Tibial artery (tissue), 4 donors: ENCODE results near the gene ITSN1.
"Not testable (repeated sequence)": the region's sequence is repeated elsewhere in the genome, so short reads cannot be mapped to it uniquely, and the experiment has no call there.

Experiments
- DNase-seq, 2 donors: peaks; one replicate each; pipeline ENCODE4 v3.0.0-alpha.2; 2019
- H3K27ac ChIP-seq, 2 donors: fragments of 200-600 bp; sonication (generic) in 1 of 2; 1 replicate in 1 of 2; 2 replicates in 1 of 2; pipeline ENCODE4 v1.5.1; 2018 to 2019; ENCODE audit warnings: mild to moderate bottlenecking in 1 of 2
- H3K27me3 ChIP-seq, 2 donors: fragments of 200-600 bp; sonication (generic) in 1 of 2; one replicate each; pipeline versions ENCODE4 v1.5.1 to v1.6.0; 2016 to 2019
- H3K36me3 ChIP-seq, 3 donors: fragments of 200-600 bp; sonication (generic) in 2 of 3; one replicate each; pipeline ENCODE4 v1.5.1; 2016 to 2019; ENCODE audit warnings: mild to moderate bottlenecking in 2 of 3
- H3K4me1 ChIP-seq, 4 donors: fragments of 200-600 bp; sonication (generic) in 2 of 4; 1 replicate in 3 of 4; 2 replicates in 1 of 4; pipeline ENCODE4 v1.5.1; 2016 to 2019
- H3K4me3 ChIP-seq, 2 donors: fragments of 200-600 bp; sonication (generic) in 1 of 2; 1 replicate in 1 of 2; 2 replicates in 1 of 2; pipeline ENCODE4 v1.5.1; 2018 to 2019; ENCODE audit warnings: mild to moderate bottlenecking in 2 of 2
- H3K9me3 ChIP-seq, 3 donors: fragments of 200-600 bp; sonication (generic) in 1 of 3; one replicate each; pipeline ENCODE4 v1.5.1; 2016 to 2019
- intact Hi-C: fragments of 100-400 bp; cut with DNase I; formaldehyde crosslinking; loops from one replicate; pipeline ENCODE4 v1.15.0; 2023; ENCODE audit warnings: low total_unique reads
- TF ChIP-seq, protein P1 (sequence below), 2 experiments: fragments of 200-600 bp in 1 of 2; fragments of 450-650 bp in 1 of 2; IDR thresholded peaks; one replicate each; pipeline ENCODE4 v1.5.1; 2017 to 2019; ENCODE audit warnings: antibody characterized with exemption in 2 of 2, mild to moderate bottlenecking in 1 of 2, moderate library complexity in 1 of 2

ITSN1 gene

GRCh38 chr21:33721081-33721480 is 78.8 kb downstream of the ITSN1 start:
- Histone ChIP-seq H3K9me3 (no peaks in the 10 kb centered on the region), H3K4me3 (no peak overlapping the region), H3K36me3 (peaks cover 23 to 42% (median 29%) of the 10 kb centered on the region in 3 donors), H3K27ac (no peak overlapping the region), H3K27me3 (no peaks in the 10 kb centered on the region), H3K4me1 (peaks cover 0 to 4% (median 0%) of the 10 kb centered on the region in 4 donors)
- intact Hi-C loops, result no loop called here
- TF ChIP-seq, protein P1, sequence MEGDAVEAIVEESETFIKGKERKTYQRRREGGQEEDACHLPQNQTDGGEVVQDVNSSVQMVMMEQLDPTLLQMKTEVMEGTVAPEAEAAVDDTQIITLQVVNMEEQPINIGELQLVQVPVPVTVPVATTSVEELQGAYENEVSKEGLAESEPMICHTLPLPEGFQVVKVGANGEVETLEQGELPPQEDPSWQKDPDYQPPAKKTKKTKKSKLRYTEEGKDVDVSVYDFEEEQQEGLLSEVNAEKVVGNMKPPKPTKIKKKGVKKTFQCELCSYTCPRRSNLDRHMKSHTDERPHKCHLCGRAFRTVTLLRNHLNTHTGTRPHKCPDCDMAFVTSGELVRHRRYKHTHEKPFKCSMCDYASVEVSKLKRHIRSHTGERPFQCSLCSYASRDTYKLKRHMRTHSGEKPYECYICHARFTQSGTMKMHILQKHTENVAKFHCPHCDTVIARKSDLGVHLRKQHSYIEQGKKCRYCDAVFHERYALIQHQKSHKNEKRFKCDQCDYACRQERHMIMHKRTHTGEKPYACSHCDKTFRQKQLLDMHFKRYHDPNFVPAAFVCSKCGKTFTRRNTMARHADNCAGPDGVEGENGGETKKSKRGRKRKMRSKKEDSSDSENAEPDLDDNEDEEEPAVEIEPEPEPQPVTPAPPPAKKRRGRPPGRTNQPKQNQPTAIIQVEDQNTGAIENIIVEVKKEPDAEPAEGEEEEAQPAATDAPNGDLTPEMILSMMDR (IDR thresholded peaks at IDR 0.05), result no peak
- DNase-seq, result no peak

DNA sequence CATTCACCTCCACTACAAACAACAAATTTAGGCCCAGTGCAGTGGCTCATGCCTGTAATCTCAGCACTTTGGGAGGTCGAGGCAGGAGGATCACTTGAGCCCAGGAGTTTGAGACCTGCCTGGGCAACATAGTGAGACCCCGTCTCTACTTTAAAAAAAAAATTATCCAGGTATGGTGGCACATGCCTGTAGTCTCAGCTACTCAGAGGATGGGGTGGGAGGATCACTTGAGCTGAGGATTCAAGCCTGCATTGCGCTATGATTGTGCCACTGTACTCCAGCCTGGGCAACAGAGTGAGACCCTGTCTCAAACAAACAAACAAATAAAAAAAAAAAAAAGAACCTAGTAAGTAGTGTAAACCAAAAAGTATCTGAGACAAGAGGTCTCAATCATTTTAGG is 86.8 kb downstream of the ITSN1 start:
- peaks cover 0 to 19% (median 7%) of the 10 kb centered on the region in 3 donors for H3K36me3 ChIP-seq
- intact Hi-C loops, H3K9me3 ChIP-seq, H3K4me1 ChIP-seq, H3K27me3 ChIP-seq, DNase-seq, H3K4me3 ChIP-seq, H3K27ac ChIP-seq: not testable (repeated sequence)

GRCh38 chr21:33729641-33730040 is 87.3 kb downstream of the ITSN1 start:
- Histone ChIP-seq H3K36me3 (peaks cover 0 to 14% (median 2%) of the 10 kb centered on the region in 3 donors), H3K27ac (no peak overlapping the region), H3K4me3 (no peak overlapping the region), H3K4me1 (no peaks in the 10 kb centered on the region), H3K9me3 (no peaks in the 10 kb centered on the region), H3K27me3 (no peaks in the 10 kb centered on the region)
- DNase-seq, result no peak
- TF ChIP-seq, protein P1 (IDR thresholded peaks at IDR 0.05), result no peak
- intact Hi-C loops, result no loop called here

DNA sequence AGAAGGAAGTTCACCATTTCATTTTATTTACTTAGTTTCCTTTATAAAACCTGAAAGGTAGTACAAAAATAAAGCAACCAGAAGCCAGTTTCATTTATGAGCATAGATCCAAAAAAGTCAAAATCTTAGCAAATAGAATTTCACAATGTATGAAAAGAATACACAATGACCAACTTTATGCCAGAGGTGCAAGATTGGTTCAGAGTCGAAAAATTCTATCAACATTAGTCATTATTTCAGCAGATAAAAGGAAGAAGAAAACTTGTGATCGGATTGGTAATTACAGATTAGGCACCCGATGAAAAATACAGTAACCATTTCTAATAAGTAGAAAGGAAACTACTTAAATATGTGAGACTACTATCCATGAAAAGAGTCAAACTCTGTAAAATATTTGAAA is 89.1 kb downstream of the ITSN1 start:
- no peak for DNase-seq
- TF ChIP-seq, protein P1 (IDR thresholded peaks at IDR 0.05), result no peak
- Histone ChIP-seq H3K4me1 (no peaks in the 10 kb centered on the region), H3K4me3 (no peak overlapping the region), H3K36me3 (peaks cover 0 to 10% (median 0%) of the 10 kb centered on the region in 3 donors), H3K9me3 (no peaks in the 10 kb centered on the region), H3K27me3 (no peaks in the 10 kb centered on the region), H3K27ac (no peak overlapping the region)
- intact Hi-C loops, result no loop called here

DNA sequence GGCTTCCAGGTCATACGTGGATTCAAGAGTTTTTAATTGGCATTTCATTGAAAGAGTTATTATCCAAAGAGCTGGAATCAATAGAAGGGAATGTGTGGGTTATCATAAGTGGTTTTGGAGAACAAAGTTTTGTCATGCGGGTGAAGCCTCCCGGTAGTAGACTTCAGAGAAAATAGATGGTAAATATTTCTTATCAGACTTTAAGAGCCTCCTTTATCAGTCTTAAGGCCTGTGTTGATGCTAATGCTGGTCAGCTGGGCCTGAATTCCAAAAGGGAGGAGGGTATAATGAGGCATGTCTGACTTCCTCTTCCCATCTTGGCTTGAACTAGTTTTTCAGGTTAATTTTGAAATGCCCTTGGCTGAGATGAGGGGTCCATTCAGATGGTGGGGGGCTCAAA is 89.7 kb downstream of the ITSN1 start:
- intact Hi-C loops, result no loop called here
- H3K4me3 ChIP-seq, result no peak overlapping the region
- TF ChIP-seq, protein P1 (IDR thresholded peaks at IDR 0.05), result no peak
- no peak overlapping the region for H3K27ac ChIP-seq
- peaks cover 0 to 15% (median 0%) of the 10 kb centered on the region in 3 donors for H3K36me3 ChIP-seq
- H3K27me3 ChIP-seq, result no peaks in the 10 kb centered on the region
- H3K4me1 ChIP-seq, result no peaks in the 10 kb centered on the region
- DNase-seq, result no peak
- no peaks in the 10 kb centered on the region for H3K9me3 ChIP-seq

GRCh38 chr21:33733601-33734000 is 91.3 kb downstream of the ITSN1 start:
- intact Hi-C loops, result no loop called here
- no peaks in the 10 kb centered on the region for H3K27me3 ChIP-seq
- peaks cover 0 to 15% (median 3%) of the 10 kb centered on the region in 3 donors for H3K36me3 ChIP-seq
- H3K9me3 ChIP-seq, result no peaks in the 10 kb centered on the region
- H3K4me1 ChIP-seq, result no peaks in the 10 kb centered on the region
- TF ChIP-seq, protein P1 (IDR thresholded peaks at IDR 0.05), result no peak
- H3K4me3 ChIP-seq, result no peak overlapping the region
- no peak overlapping the region for H3K27ac ChIP-seq
- no peak for DNase-seq
